GM12801 (cell line): ENCODE measurements around the gene CHCHD6.

Experiments used
- TF ChIP-seq, protein P1 (sequence below): IDR thresholded peaks from one replicate; pipeline ENCODE4 v1.5.1; 2011; ENCODE audit warnings: control low read depth; ENCODE audit not compliant: insufficient read length; ENCODE audit errors: extremely low read depth

The CHCHD6 gene

DNA sequence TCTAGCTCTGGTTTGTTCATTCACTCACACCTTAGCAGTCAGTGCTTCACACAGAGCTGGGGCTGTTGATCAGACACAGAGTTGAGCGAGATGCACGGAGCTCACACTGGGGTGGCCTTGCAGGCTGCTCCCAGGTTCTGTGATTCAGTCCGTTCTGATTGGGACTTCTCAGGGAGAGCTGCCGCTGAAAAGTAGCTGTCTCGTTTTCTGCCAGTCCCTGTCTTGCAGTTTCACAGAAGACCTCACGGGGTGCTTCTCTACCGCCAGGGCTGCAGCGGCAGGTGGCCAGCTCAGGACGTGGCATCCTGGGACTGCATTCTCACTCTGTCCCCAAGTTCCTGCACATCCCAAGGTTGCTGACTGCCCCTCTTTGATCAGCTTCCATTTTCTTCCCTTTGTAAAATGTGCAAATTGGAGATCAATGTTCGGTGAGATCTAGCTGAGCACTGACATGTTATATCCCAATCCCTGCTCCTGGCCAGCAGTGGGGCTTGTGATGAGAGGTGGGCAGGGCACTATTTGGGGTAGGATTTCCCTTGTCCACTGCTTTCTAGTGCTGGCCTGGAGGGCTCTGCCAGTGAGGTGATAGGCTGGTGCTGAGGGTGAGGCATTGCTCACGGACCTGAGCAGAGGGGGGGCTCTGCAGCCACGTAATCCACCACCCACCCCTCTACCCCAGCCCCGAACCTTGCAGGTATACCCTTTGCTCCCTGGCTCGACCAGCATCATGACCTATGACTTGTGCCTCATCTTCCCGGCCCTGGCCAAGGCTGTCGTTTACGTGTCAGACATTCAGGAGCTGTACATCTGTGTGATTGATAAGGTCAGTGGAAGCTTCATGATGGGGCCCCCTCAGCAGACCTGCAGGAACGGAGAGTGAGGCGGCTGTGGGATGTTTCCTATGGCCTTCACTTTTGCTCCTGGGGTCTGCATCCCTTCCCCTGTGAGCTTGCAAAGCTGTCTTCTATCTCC lies 43.8 kb upstream of the CHCHD6 start:
- TF ChIP-seq, protein P1, sequence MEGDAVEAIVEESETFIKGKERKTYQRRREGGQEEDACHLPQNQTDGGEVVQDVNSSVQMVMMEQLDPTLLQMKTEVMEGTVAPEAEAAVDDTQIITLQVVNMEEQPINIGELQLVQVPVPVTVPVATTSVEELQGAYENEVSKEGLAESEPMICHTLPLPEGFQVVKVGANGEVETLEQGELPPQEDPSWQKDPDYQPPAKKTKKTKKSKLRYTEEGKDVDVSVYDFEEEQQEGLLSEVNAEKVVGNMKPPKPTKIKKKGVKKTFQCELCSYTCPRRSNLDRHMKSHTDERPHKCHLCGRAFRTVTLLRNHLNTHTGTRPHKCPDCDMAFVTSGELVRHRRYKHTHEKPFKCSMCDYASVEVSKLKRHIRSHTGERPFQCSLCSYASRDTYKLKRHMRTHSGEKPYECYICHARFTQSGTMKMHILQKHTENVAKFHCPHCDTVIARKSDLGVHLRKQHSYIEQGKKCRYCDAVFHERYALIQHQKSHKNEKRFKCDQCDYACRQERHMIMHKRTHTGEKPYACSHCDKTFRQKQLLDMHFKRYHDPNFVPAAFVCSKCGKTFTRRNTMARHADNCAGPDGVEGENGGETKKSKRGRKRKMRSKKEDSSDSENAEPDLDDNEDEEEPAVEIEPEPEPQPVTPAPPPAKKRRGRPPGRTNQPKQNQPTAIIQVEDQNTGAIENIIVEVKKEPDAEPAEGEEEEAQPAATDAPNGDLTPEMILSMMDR = no peak

DNA sequence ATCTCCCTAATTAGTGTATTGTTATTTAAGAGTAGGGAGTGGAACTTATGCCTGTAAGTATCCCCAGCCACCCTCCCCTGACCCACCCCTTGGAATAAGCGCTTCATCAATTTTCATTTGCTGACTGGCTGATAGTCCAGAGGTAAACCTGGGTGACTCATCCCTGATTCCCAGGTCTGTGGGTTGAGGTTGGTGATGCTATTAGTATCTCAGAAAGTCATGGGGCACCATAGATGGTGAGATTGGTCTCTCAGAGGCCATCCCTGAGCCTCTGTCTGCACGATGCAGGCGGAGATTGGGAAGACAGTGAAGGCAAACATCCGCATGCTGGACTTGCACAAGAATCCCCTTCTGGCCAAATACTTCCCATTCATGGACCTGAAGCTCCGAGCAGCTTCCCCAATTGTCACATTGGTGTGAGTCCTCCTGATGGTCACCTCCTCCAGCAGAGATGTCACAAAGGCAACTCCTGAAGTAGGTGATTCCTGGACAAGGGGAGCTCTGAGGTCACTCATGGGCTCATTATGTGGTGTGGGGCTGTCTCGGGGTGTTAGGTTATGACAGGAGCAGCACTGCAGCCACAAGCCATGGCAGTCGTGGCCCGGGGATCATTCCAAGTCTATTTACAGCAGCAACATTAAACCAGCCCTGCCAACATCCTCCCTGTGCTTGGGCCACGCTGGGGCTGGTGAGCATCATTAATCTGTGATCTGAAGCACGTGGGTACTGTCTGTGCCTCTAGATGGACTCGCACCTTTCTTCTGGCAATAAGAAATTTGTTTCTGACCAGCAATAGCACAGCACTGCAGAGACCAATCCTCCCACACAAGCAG lies 42.3 kb upstream of the CHCHD6 start:
- TF ChIP-seq, protein P1 = no peak

DNA sequence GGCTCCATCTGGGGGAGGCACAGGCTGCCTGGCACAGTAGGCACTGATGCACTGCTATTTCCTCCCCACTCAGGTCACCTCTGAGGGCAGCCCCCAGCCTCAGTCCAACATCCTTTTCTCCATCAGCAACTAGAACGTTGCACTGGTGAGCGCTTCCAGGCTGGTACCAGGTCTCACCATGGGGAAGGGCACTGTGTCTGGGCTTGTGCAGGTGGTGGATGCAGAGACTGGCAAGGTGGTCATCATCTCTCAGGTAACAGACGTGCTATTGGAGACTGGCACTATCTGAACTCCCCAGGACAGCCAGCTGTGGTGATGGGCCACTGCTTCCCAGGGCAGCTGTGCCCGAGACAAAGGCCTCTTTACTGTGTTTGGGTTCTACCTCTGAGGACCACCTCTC lies 40.8 kb upstream of the CHCHD6 start:
- TF ChIP-seq, protein P1 = no peak

DNA sequence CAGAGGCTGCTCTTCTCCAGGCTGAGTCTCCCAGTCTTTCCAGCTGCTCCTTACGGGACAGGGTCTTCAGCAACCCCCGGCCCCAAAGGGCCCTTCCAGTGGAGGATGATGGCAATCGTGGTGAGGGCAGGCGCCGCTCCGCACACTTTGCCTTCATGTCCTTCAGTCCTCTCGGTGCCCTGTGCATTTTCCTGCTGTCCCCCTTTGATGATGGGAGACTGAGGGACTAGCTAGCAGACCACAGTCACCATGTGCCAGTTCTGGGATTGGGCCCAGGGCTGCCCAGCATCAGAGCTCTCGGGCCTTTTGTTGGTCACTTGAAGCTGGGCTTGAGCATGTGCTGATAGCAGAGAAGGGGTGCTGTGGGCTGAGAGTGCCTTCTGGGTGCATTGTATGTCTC lies 40.3 kb upstream of the CHCHD6 start:
- TF ChIP-seq, protein P1 = no peak

DNA sequence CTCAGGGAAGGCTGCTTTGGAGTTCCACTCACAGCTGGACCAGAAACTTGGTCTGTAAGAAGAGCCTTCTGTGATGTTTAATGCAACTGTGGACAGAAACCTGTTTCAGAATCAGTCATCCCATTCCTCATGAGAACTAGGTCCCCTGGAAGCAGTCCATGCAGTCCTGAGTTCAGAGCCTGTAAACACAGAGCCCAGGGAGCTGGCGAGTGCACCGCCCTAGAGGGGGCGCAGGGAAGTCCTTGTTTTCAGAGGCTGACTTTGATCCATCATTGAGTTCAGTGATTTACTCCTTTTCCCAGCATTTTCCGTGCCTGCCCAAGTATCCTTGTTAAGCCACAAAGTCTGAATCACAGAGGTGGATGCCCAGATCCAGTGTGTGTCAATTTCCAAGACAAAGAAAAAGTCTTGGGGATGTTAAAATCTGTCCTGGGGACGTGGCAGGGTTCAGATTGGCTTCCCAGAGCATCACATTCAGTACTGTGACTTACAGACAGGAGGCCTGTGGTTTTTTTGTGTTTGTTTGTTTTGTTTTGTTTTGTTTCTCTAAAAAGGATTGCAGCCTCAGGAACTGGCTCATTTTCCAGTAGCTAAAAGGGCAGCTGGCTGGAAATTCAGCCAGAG lies 39.3 kb upstream of the CHCHD6 start:
- TF ChIP-seq, protein P1 = no peak

DNA sequence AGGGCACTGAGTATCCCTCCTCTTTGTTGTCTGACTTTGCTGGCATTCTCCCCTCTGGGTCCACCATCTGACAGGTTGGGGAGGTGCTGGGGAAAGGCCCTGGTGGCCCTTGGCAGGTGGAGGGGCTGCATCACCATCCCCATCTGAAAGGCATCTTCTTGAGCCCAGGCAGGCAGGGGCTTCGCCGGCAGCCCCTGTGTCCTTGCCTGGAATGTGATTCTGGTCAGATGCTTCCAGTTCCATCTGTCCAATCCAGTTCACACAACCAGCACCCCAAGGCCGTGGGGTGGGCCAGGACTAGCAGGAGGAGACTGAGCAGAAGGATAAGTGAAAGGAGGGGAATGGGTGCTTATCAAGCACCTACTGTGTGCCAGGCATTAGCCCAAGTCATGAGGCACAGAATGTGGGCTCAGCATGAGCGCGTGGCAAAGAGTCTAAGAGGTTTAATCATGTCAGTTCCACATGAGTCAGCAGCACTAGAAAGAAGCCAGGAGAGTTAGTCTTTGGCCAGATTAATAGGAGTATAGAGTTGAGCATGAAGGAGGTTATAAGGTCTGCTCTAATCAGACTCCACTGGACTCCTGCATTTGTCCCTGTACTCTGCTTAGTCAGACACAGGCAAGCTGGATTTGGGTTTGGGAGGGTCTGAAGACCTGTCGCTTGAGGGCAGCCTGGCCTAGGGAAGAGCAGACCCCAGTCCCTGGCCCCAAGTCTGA lies 38.7 kb upstream of the CHCHD6 start:
- TF ChIP-seq, protein P1 = no peak
